DMS79 (cell line): ENCODE data around the gene EVI5.
"Not testable (repeated sequence)": the region's sequence is repeated elsewhere in the genome, so short reads cannot be mapped to it uniquely, and the experiment has no call there.

Experiments used
- DNase-seq: peaks from one replicate; lab custom pipeline; 2025; lab: John Stamatoyannopoulos, UW

Gene EVI5

GRCh38 chr1:92690212-92690906 lies 94.5 kb downstream of the EVI5 start:
- no peak for DNase-seq

GRCh38 chr1:92679980-92680379 lies 104.9 kb downstream of the EVI5 start:
- no peak for DNase-seq

GRCh38 chr1:92663775-92664174 lies 121.1 kb downstream of the EVI5 start:
- DNase-seq, result no peak

- DNase-seq, result no peak
These were observed 122.9 kb downstream of the EVI5 start for GRCh38 chr1:92662048-92662447.

GRCh38 chr1:92657701-92658100 lies 127.2 kb downstream of the EVI5 start:
- no peak for DNase-seq

GRCh38 chr1:92655197-92655801 lies 129.6 kb downstream of the EVI5 start:
- DNase-seq, result no peak

GRCh38 chr1:92653605-92654381 lies 131.1 kb downstream of the EVI5 start:
- DNase-seq, result no peak

GRCh38 chr1:92640686-92641085 lies 144.2 kb downstream of the EVI5 start:
- not testable (repeated sequence) for DNase-seq

- DNase-seq, result no peak
These were observed 146.4 kb downstream of the EVI5 start for GRCh38 chr1:92638498-92638897.

GRCh38 chr1:92635203-92635602 lies 149.7 kb downstream of the EVI5 start:
- not testable (repeated sequence) for DNase-seq

GRCh38 chr1:92623187-92623778 lies 161.6 kb downstream of the EVI5 start:
- no peak for DNase-seq

- DNase-seq, result no peak
These were observed 165.3 kb downstream of the EVI5 start for GRCh38 chr1:92619466-92620189.

GRCh38 chr1:92601044-92601443 lies 183.9 kb downstream of the EVI5 start:
- no peak for DNase-seq

- DNase-seq, result no peak
These were observed 185.7 kb downstream of the EVI5 start for GRCh38 chr1:92599184-92599583.

- not testable (repeated sequence) for DNase-seq
These were observed 195.5 kb downstream of the EVI5 start for GRCh38 chr1:92589361-92589760.

- no peak for DNase-seq
These were observed 197.5 kb downstream of the EVI5 start for GRCh38 chr1:92587445-92587844.

- DNase-seq, result no peak
These were observed 199.1 kb downstream of the EVI5 start for GRCh38 chr1:92585831-92586230.

GRCh38 chr1:92584810-92585209 lies 200.1 kb downstream of the EVI5 start:
- DNase-seq, result not testable (repeated sequence)

GRCh38 chr1:92583821-92584760 lies 200.8 kb downstream of the EVI5 start:
- no peak for DNase-seq

- no peak for DNase-seq
These were observed 207.5 kb downstream of the EVI5 start for GRCh38 chr1:92577261-92577895.
